Esophagus (tissue), 2 donors: ENCODE measurements around the gene CDKAL1. TPM values are rescaled to one million over a fixed set of nuclear protein-coding genes. Genes with fewer than 3 reads are reported as not detected.
"Not testable (repeated sequence)": the region's sequence is repeated elsewhere in the genome, so short reads cannot be mapped to it uniquely, and the experiment has no call there.

Experiments
- H3K27ac ChIP-seq, 2 donors: one replicate each; pipeline ENCODE4 v1.5.1; 2013; ENCODE audit warnings: low read depth in 2 of 2, mild to moderate bottlenecking in 2 of 2, inconsistent platforms in 1 of 2, low read length in 1 of 2, moderate library complexity in 1 of 2
- H3K27me3 ChIP-seq, 2 donors: one replicate each; pipeline ENCODE4 v1.6.1; 2013; ENCODE audit warnings: low read length in 2 of 2, control low read depth in 1 of 2, mild to moderate bottlenecking in 1 of 2; ENCODE audit not compliant: insufficient read depth in 2 of 2, control insufficient read depth in 1 of 2
- H3K36me3 ChIP-seq, 2 donors: one replicate each; pipeline ENCODE4 v1.6.1; 2013; ENCODE audit warnings: low read length in 1 of 2; ENCODE audit not compliant: control insufficient read depth in 2 of 2, insufficient read depth in 2 of 2
- H3K4me1 ChIP-seq, 2 donors: one replicate each; pipeline ENCODE4 v1.6.1; 2013; ENCODE audit warnings: low read length in 1 of 2; ENCODE audit not compliant: control insufficient read depth in 2 of 2, insufficient read depth in 2 of 2
- H3K4me3 ChIP-seq, 2 donors: one replicate each; pipeline ENCODE4 v1.5.1; 2013; ENCODE audit warnings: low read length in 2 of 2, mild to moderate bottlenecking in 2 of 2, low read depth in 1 of 2, moderate library complexity in 1 of 2
- H3K9me3 ChIP-seq, 2 donors: one replicate each; pipeline ENCODE4 v1.6.1; 2013; ENCODE audit warnings: mild to moderate bottlenecking in 2 of 2, low read depth in 1 of 2, low read length in 1 of 2, moderate library complexity in 1 of 2; ENCODE audit not compliant: control insufficient read depth in 2 of 2, insufficient read depth in 1 of 2
- WGBS, 2 donors: extraction: QIAGEN DNeasy Blood & Tissue Kit; methylation state at CpG; one replicate each; pipeline ENCODE4 v1.1.7; 2013; 5-methylcytosine and 5-hydroxymethylcytosine counted together
- polyA plus RNA-seq, 2 donors: library from polyadenylated mRNA; stranded (reverse); fragments of 200-250 nt; gene quantifications; one replicate each; pipeline ENCODE4 v1.2.3, GENCODE V29; 2013
- donor health status: healthy with polysubstance abuse.
- donor health status: Bipolar disorder and iron deficiency.

The CDKAL1 gene
- polyA plus RNA-seq, 2 donors = 3.5 TPM

- WGBS, 2 donors = 86 to 89% methylated on average over 5 of the region's 5 CpGs
- Histone ChIP-seq H3K36me3 (peaks cover 2 to 4% of the 10 kb centered on the region in 2 donors), H3K9me3 (no peaks in the 10 kb centered on the region), H3K27ac (no peak overlapping the region), H3K4me1 (no peaks in the 10 kb centered on the region), H3K4me3 (no peak overlapping the region), H3K27me3 (no peaks in the 10 kb centered on the region)
These were observed 696.3 kb downstream of the CDKAL1 start for GRCh38 chr6:21230536-21230935.

GRCh38 chr6:21235162-21235561 is 700.9 kb downstream of the CDKAL1 start:
- no peaks in the 10 kb centered on the region for H3K9me3 ChIP-seq
- no peaks in the 10 kb centered on the region for H3K27me3 ChIP-seq
- peaks cover 2 to 4% of the 10 kb centered on the region in 2 donors for H3K36me3 ChIP-seq
- H3K4me1 ChIP-seq = no peaks in the 10 kb centered on the region
- no peak overlapping the region for H3K27ac ChIP-seq
- no peak overlapping the region for H3K4me3 ChIP-seq

- H3K4me3 ChIP-seq = no peak overlapping the region
- H3K27me3 ChIP-seq = no peaks in the 10 kb centered on the region
- H3K27ac ChIP-seq = no peak overlapping the region
- 95% methylated on average over 2 of the region's 2 CpGs for WGBS, 2 donors
- H3K9me3 ChIP-seq = no peaks in the 10 kb centered on the region
- peaks cover 2 to 4% of the 10 kb centered on the region in 2 donors for H3K36me3 ChIP-seq
- no peaks in the 10 kb centered on the region for H3K4me1 ChIP-seq
These were observed 704.0 kb downstream of the CDKAL1 start for GRCh38 chr6:21238208-21238607.

- Histone ChIP-seq H3K9me3 (no peaks in the 10 kb centered on the region), H3K27me3 (no peaks in the 10 kb centered on the region), H3K36me3 (no peaks in the 10 kb centered on the region), H3K4me3 (no peak overlapping the region), H3K4me1 (no peaks in the 10 kb centered on the region), H3K27ac (no peak overlapping the region)
- 90 to 92% methylated on average over 2 of the region's 2 CpGs for WGBS, 2 donors
These were observed 706.5 kb downstream of the CDKAL1 start for GRCh38 chr6:21240709-21241108.

GRCh38 chr6:21241231-21242130 is 707.2 kb downstream of the CDKAL1 start:
- Histone ChIP-seq H3K27ac (no peak overlapping the region), H3K27me3 (no peaks in the 10 kb centered on the region), H3K4me1 (no peaks in the 10 kb centered on the region), H3K4me3 (no peak overlapping the region), H3K9me3 (no peaks in the 10 kb centered on the region), H3K36me3 (no peaks in the 10 kb centered on the region)
- whole genome bisulfite sequencing, 2 donors = 82 to 89% methylated on average over 5 of the region's 5 CpGs

- Histone ChIP-seq H3K9me3 (no peaks in the 10 kb centered on the region), H3K27ac (no peak overlapping the region), H3K27me3 (no peaks in the 10 kb centered on the region), H3K4me3 (no peak overlapping the region), H3K36me3 (no peaks in the 10 kb centered on the region), H3K4me1 (no peaks in the 10 kb centered on the region)
- 54 to 78% methylated on average over 3 of the region's 3 CpGs for WGBS, 2 donors
These were observed 710.7 kb downstream of the CDKAL1 start for GRCh38 chr6:21244897-21245470.

GRCh38 chr6:21245488-21245887 is 711.2 kb downstream of the CDKAL1 start:
- Histone ChIP-seq H3K4me1 (no peaks in the 10 kb centered on the region), H3K27me3 (no peaks in the 10 kb centered on the region), H3K9me3 (no peaks in the 10 kb centered on the region), H3K36me3 (no peaks in the 10 kb centered on the region), H3K4me3 (no peak overlapping the region), H3K27ac (no peak overlapping the region)
- 95 to 96% methylated on average over 4 of the region's 4 CpGs for WGBS, 2 donors

GRCh38 chr6:21246075-21246474 is 711.8 kb downstream of the CDKAL1 start:
- H3K36me3 ChIP-seq = no peaks in the 10 kb centered on the region
- H3K4me3 ChIP-seq = no peak overlapping the region
- no peaks in the 10 kb centered on the region for H3K9me3 ChIP-seq
- H3K4me1 ChIP-seq = no peaks in the 10 kb centered on the region
- WGBS, 2 donors = 83 to 92% methylated on average over 6 of the region's 6 CpGs
- no peak overlapping the region for H3K27ac ChIP-seq
- no peaks in the 10 kb centered on the region for H3K27me3 ChIP-seq

- H3K9me3 ChIP-seq, H3K27ac ChIP-seq: not testable (repeated sequence)
These were observed 720.2 kb downstream of the CDKAL1 start for GRCh38 chr6:21254460-21254859.

GRCh38 chr6:21256197-21256596 is 721.9 kb downstream of the CDKAL1 start:
- H3K4me3 ChIP-seq = no peak overlapping the region
- no peaks in the 10 kb centered on the region for H3K9me3 ChIP-seq
- H3K27ac ChIP-seq = no peak overlapping the region
- WGBS, 2 donors = 81 to 83% methylated on average over 3 of the region's 3 CpGs
- no peaks in the 10 kb centered on the region for H3K27me3 ChIP-seq
- H3K36me3 ChIP-seq = no peaks in the 10 kb centered on the region
- H3K4me1 ChIP-seq = no peaks in the 10 kb centered on the region

More at GRCh38 chr6:21254460-21254859, 720.2 kb downstream of the CDKAL1 start:
- not testable (repeated sequence) for H3K36me3 ChIP-seq, H3K4me1 ChIP-seq, H3K27me3 ChIP-seq, H3K4me3 ChIP-seq
